ENCODE data around the gene FDPS.

FDPS gene

GRCh38 chr1:155360051-155360450 lies 51.4 kb downstream of the FDPS start:
- peaks cover 87% of the 10 kb centered on the region for H3K36me3 ChIP-seq

More at GRCh38 chr1:155360051-155360450, 51.4 kb downstream of the FDPS start:
- H3K27me3 ChIP-seq = no peaks in the 10 kb centered on the region
- no peak overlapping the region for H3K4me3 ChIP-seq (ENCODE audit: low read depth in 1 of 2, low read length in 1 of 2)
- H3K9me3 ChIP-seq = no peaks in the 10 kb centered on the region
- no peak for TF ChIP-seq CTCF (IDR thresholded peaks at IDR 0.05)
- H3K4me1 ChIP-seq (ENCODE audit: control insufficient read depth in 1 of 2, insufficient read depth in 1 of 2, low read depth in 1 of 2, low read length in 1 of 2) = no peaks in the 10 kb centered on the region
- no peak overlapping the region for H3K27ac ChIP-seq

All from neutrophil (primary cell).